Osteocyte (in vitro differentiated cells): ENCODE results near the gene ATG16L2. TPM values are rescaled to one million over a fixed set of nuclear protein-coding genes. Genes with fewer than 3 reads are reported as not detected.

Experiments
- DNase-seq: peaks from one replicate; pipeline ENCODE4 v3.0.0; 2021; ENCODE audit warnings: mixed read lengths; ENCODE audit not compliant: unreplicated experiment; ENCODE audit errors: extremely low spot score
- H3K27ac Mint-ChIP-seq: one replicate; pipeline ENCODE4 v1.8.0; 2021; ENCODE audit warnings: mild to moderate bottlenecking, mixed read lengths; ENCODE audit not compliant: unreplicated experiment
- H3K27me3 Mint-ChIP-seq: one replicate; pipeline ENCODE4 v1.8.0; 2021; ENCODE audit warnings: mixed read lengths; ENCODE audit not compliant: unreplicated experiment
- H3K36me3 Mint-ChIP-seq: one replicate; pipeline ENCODE4 v1.8.0; 2021; ENCODE audit warnings: mixed read lengths; ENCODE audit not compliant: unreplicated experiment
- H3K4me1 Mint-ChIP-seq: one replicate; pipeline ENCODE4 v1.8.0; 2021; ENCODE audit warnings: mixed read lengths; ENCODE audit not compliant: unreplicated experiment
- H3K4me3 Mint-ChIP-seq: one replicate; pipeline ENCODE4 v1.8.0; 2021; ENCODE audit warnings: mild to moderate bottlenecking, moderate library complexity, mixed read lengths; ENCODE audit not compliant: unreplicated experiment
- H3K9me3 Mint-ChIP-seq: one replicate; pipeline ENCODE4 v1.8.0; 2021; ENCODE audit warnings: mixed read lengths; ENCODE audit not compliant: unreplicated experiment
- total RNA-seq: library from RNA; stranded (reverse); gene quantifications from 2 replicates; pipeline ENCODE4 v1.2.1, GENCODE V29; 2021
- TF ChIP-seq, protein P1 (sequence below): fragments of 200-600 bp; sonication (generic); IDR thresholded peaks from 2 replicates; pipeline ENCODE4 v1.5.0; 2021; ENCODE audit warnings: antibody characterized with exemption, mild to moderate bottlenecking, moderate library complexity

ATG16L2 gene
- total RNA-seq, 1 donor from 2014 or later, result 17.1 TPM

DNA sequence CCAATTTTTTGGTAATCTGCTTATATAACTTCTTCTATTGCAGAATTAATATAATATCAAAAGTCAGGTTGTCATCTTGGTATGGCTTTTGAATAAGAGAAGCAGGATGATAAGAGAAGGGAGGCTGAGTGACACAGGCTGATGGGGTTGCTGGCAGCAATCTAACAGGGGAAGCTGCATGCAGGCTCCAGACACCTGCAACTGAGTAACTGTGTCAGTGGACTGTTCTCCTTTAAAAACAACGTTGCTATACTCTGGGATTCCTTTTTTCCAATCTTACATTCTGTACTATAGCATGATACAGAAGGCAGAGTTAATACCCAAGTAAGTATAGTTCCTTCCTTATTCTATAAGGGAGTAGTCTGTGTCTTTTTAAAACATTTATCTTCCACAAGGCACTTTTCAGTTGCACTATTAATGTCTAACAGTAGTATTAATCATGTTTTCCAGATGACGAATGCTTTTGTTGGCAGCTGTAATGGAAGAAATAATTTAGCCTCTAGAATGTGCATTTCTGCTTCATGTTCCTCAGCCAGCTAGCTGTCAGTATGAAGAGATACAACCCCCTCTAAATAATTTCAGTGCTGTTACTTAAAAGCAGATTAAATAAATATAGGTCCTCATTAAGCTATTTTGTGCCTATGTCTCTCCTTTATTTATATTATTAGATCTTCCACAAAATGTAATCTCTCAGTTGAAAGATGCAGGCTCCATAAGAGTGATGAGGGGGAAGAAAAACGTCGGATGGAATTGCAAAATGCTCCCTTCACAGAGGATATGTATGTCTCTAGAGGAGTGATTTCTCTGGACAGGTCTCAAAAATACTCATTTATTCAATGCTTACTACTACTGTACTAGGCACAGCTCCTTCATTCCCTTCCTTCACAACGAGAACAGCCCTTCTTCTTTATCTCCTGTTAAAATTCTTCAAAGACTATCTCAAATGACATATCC is 50.8 kb downstream of the ATG16L2 start:
- Mint-ChIP-seq H3K4me1 (peaks cover 53% of the 10 kb centered on the region), H3K9me3 (no peaks in the 10 kb centered on the region), H3K36me3 (peaks cover 15% of the 10 kb centered on the region), H3K4me3 (peak overlapping the region; percentile 19), H3K27ac (peak overlapping the region; percentile 83), H3K27me3 (no peaks in the 10 kb centered on the region)
- no peak for DNase-seq
- TF ChIP-seq, protein P1, sequence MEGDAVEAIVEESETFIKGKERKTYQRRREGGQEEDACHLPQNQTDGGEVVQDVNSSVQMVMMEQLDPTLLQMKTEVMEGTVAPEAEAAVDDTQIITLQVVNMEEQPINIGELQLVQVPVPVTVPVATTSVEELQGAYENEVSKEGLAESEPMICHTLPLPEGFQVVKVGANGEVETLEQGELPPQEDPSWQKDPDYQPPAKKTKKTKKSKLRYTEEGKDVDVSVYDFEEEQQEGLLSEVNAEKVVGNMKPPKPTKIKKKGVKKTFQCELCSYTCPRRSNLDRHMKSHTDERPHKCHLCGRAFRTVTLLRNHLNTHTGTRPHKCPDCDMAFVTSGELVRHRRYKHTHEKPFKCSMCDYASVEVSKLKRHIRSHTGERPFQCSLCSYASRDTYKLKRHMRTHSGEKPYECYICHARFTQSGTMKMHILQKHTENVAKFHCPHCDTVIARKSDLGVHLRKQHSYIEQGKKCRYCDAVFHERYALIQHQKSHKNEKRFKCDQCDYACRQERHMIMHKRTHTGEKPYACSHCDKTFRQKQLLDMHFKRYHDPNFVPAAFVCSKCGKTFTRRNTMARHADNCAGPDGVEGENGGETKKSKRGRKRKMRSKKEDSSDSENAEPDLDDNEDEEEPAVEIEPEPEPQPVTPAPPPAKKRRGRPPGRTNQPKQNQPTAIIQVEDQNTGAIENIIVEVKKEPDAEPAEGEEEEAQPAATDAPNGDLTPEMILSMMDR, result no peak

DNA sequence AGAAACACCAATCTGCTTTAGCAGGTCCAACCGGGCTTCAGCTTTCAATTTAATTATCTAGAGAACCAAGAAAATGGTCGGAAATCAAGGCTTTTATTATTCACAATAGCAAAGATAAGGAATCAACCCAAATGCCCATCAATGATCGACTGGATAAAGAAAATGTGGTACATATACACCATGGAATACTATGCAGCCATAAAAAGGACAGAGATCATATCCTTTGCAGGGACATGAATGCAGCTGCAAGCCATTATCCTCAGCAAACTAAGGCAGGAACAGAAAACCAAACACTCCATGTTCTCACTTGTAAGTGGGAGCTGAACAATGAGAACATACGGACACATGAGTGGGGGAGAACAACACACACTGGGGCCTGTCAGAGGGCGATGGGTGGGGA is 53.8 kb downstream of the ATG16L2 start:
- Mint-ChIP-seq H3K36me3 (peaks cover 17% of the 10 kb centered on the region), H3K27me3 (no peaks in the 10 kb centered on the region), H3K4me3 (no peak overlapping the region), H3K4me1 (peaks cover 58% of the 10 kb centered on the region), H3K27ac (no peak overlapping the region), H3K9me3 (no peaks in the 10 kb centered on the region)
- TF ChIP-seq, protein P1, result no peak
- DNase-seq, result no peak

DNA sequence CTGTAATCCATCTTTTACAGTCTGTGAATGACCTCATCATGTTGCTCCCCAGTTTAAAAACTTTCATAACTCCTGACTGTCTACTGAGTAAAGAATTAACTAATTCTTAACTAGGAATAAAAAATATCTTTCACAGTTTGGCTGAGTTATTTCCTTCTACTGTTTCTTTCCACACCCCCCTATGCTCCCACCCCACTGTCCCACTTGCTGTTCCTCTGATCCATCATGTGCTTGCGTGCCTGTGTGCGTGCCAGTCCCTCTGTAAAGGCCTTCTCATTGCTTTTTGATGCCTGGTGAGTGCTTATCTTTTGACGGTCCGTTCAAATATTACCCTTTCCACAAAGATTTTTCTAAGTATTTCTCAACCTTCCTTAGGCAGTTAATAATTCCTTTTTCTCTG is 55.6 kb downstream of the ATG16L2 start:
- no peaks in the 10 kb centered on the region for H3K9me3 Mint-ChIP-seq
- H3K27ac Mint-ChIP-seq, result no peak overlapping the region
- TF ChIP-seq, protein P1, result no peak
- H3K4me1 Mint-ChIP-seq, result peaks cover 42% of the 10 kb centered on the region
- H3K27me3 Mint-ChIP-seq, result no peaks in the 10 kb centered on the region
- peaks cover 17% of the 10 kb centered on the region for H3K36me3 Mint-ChIP-seq
- no peak for DNase-seq
- H3K4me3 Mint-ChIP-seq, result no peak overlapping the region

DNA sequence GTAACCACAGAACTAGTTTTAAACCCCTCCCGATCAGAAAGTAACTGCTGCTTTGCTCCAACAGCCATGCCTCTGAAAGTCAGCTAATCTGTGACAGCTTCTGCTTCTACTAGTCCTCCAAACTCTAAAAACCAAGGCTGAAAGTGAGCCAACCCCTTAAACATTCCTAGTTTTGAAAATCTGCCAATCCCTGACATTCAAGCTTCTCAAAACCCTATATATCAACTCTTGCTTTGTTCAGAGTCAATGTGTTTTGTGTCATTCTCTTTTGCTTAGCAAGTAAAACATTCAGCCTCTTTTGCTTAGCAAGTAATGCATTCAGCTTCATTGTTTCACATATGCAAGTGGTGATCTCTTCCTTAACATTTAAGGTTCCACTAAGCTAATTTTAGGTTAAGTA is 56.9 kb downstream of the ATG16L2 start:
- Mint-ChIP-seq H3K4me3 (no peak overlapping the region), H3K27me3 (no peaks in the 10 kb centered on the region), H3K36me3 (peaks cover 19% of the 10 kb centered on the region), H3K9me3 (no peaks in the 10 kb centered on the region), H3K4me1 (peaks cover 29% of the 10 kb centered on the region), H3K27ac (no peak overlapping the region)
- DNase-seq, result no peak
- TF ChIP-seq, protein P1, result no peak

DNA sequence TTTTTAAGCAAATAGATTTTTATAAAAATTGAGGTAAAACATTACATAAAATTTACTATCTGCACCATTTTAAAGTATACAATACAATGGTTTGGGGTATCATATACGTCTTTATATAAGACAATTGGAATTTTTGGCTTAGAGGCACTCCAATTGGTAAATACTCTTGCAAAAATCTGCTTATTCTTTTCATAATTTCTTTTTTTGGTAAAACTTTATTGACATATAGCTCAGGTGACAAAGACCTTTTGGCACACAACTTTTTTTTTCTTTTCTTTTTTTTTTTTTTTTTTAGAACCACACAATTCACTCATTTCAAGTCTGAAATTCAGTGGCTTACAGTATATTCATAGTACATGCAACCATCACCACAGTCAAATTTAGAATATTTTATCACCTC is 57.8 kb downstream of the ATG16L2 start:
- H3K9me3 Mint-ChIP-seq, result no peaks in the 10 kb centered on the region
- TF ChIP-seq, protein P1, result no peak
- no peak for DNase-seq
- no peak overlapping the region for H3K27ac Mint-ChIP-seq
- no peak overlapping the region for H3K4me3 Mint-ChIP-seq
- H3K36me3 Mint-ChIP-seq, result peaks cover 19% of the 10 kb centered on the region
- H3K27me3 Mint-ChIP-seq, result no peaks in the 10 kb centered on the region
- H3K4me1 Mint-ChIP-seq, result peaks cover 20% of the 10 kb centered on the region
